Activated T-cell treated with anti-CD3 and anti-CD28 coated beads, Interleukin-2, amount 50 U/mL, for 72 hours (primary cell): ENCODE data around the gene PYY. TPM values are rescaled to one million over a fixed set of nuclear protein-coding genes. Genes with fewer than 3 reads are reported as not detected.
"Not testable (repeated sequence)": the region's sequence is repeated elsewhere in the genome, so short reads cannot be mapped to it uniquely, and the experiment has no call there.

Experiments
- ATAC-seq, 2 donors: fragments of 150-1000 bp; cut with Tn5 transposase; replicated peaks in 1 of 2; 2 replicates each; pipeline ENCODE4 v1.10.0; 2021; ENCODE audit warnings: moderate library complexity in 2 of 2, mild to moderate bottlenecking in 1 of 2
- DNase-seq, 2 donors: peaks; one replicate each; pipeline ENCODE4 v3.0.0; 2021 to 2022; ENCODE audit warnings: mixed read lengths in 1 of 2
- H3K27ac Mint-ChIP-seq: one replicate; pipeline ENCODE4 v1.8.0; 2022; ENCODE audit warnings: mild to moderate bottlenecking, moderate library complexity, mixed read lengths
- H3K27me3 Mint-ChIP-seq: one replicate; pipeline ENCODE4 v1.8.0; 2022; ENCODE audit warnings: low read depth, mixed read lengths
- H3K36me3 Mint-ChIP-seq, 2 donors: one replicate each; pipeline ENCODE4 v1.8.0; 2022; ENCODE audit warnings: mixed read lengths in 2 of 2, mild to moderate bottlenecking in 1 of 2; ENCODE audit not compliant: insufficient read depth in 2 of 2
- H3K4me1 Mint-ChIP-seq: one replicate; pipeline ENCODE4 v1.8.0; 2022; ENCODE audit warnings: low read depth, mixed read lengths
- H3K4me3 Mint-ChIP-seq, 2 donors: one replicate each; pipeline ENCODE4 v1.8.0; 2022; ENCODE audit warnings: mild to moderate bottlenecking in 2 of 2, mixed read lengths in 2 of 2, moderate library complexity in 2 of 2
- H3K9me3 Mint-ChIP-seq, 2 donors: one replicate each; pipeline ENCODE4 v1.8.0; 2022; ENCODE audit warnings: mixed read lengths in 2 of 2
- total RNA-seq, 2 donors: library from RNA; stranded (reverse); gene quantifications; one replicate each; pipeline ENCODE4 v1.2.3, GENCODE V29; 2022

PYY gene
- total RNA-seq, 2 donors from 2014 or later = not detected

GRCh38 chr17:43974382-43975266 lies 20.9 kb upstream of the PYY start:
- Mint-ChIP-seq H3K27ac (no peak overlapping the region), H3K9me3 (peaks cover 0 to 2% of the 10 kb centered on the region in 2 donors), H3K4me1 (no peaks in the 10 kb centered on the region), H3K4me3 (no peak overlapping the region), H3K27me3 (peaks cover 13% of the 10 kb centered on the region), H3K36me3 (no peaks in the 10 kb centered on the region)
- no peak for ATAC-seq
- no peak for DNase-seq

- not testable (repeated sequence) for H3K4me1 Mint-ChIP-seq, H3K36me3 Mint-ChIP-seq, H3K27ac Mint-ChIP-seq, ATAC-seq, H3K9me3 Mint-ChIP-seq, H3K4me3 Mint-ChIP-seq, DNase-seq
- H3K27me3 Mint-ChIP-seq = peaks cover 13% of the 10 kb centered on the region
Measured at GRCh38 chr17:43972444-43973212, 18.9 kb upstream of the PYY start.

- H3K36me3 Mint-ChIP-seq, ATAC-seq, H3K4me3 Mint-ChIP-seq, H3K9me3 Mint-ChIP-seq, H3K27ac Mint-ChIP-seq, H3K4me1 Mint-ChIP-seq, DNase-seq: not testable (repeated sequence)
- peaks cover 13% of the 10 kb centered on the region for H3K27me3 Mint-ChIP-seq
Measured at GRCh38 chr17:43971436-43971835, 17.7 kb upstream of the PYY start.

- no peak for ATAC-seq
- Mint-ChIP-seq H3K4me1 (no peaks in the 10 kb centered on the region), H3K36me3 (no peaks in the 10 kb centered on the region), H3K27ac (no peak overlapping the region), H3K9me3 (peaks cover 0 to 2% of the 10 kb centered on the region in 2 donors), H3K4me3 (no peak overlapping the region), H3K27me3 (peaks cover 13% of the 10 kb centered on the region)
- no peak for DNase-seq
Measured at GRCh38 chr17:43970366-43970765, 16.6 kb upstream of the PYY start.

- H3K27me3 Mint-ChIP-seq = peaks cover 13% of the 10 kb centered on the region
- H3K9me3 Mint-ChIP-seq = peaks cover 0 to 2% of the 10 kb centered on the region in 2 donors
- no peaks in the 10 kb centered on the region for H3K4me1 Mint-ChIP-seq
- H3K27ac Mint-ChIP-seq = no peak overlapping the region
- no peak overlapping the region for H3K4me3 Mint-ChIP-seq
- no peaks in the 10 kb centered on the region for H3K36me3 Mint-ChIP-seq
- ATAC-seq (peak; percentile 59 to 75), DNase-seq (no peak)
Measured at GRCh38 chr17:43967251-43967875, 13.6 kb upstream of the PYY start.

GRCh38 chr17:43966276-43966675 lies 12.5 kb upstream of the PYY start:
- DNase-seq (no peak), ATAC-seq (no peak)
- Mint-ChIP-seq H3K27ac (no peak overlapping the region), H3K36me3 (no peaks in the 10 kb centered on the region), H3K4me3 (no peak overlapping the region), H3K9me3 (no peaks in the 10 kb centered on the region), H3K4me1 (no peaks in the 10 kb centered on the region), H3K27me3 (peaks cover 21% of the 10 kb centered on the region)

GRCh38 chr17:43962479-43962878 lies 8.7 kb upstream of the PYY start:
- Mint-ChIP-seq H3K27me3 (peaks cover 21% of the 10 kb centered on the region), H3K27ac (no peak overlapping the region), H3K9me3 (no peaks in the 10 kb centered on the region), H3K4me1 (no peaks in the 10 kb centered on the region), H3K36me3 (no peaks in the 10 kb centered on the region), H3K4me3 (no peak overlapping the region)
- no peak for ATAC-seq
- DNase-seq = no peak

GRCh38 chr17:43961954-43962353 lies 8.2 kb upstream of the PYY start:
- H3K4me3 Mint-ChIP-seq = no peak overlapping the region
- H3K36me3 Mint-ChIP-seq = no peaks in the 10 kb centered on the region
- H3K9me3 Mint-ChIP-seq = no peaks in the 10 kb centered on the region
- peaks cover 21% of the 10 kb centered on the region for H3K27me3 Mint-ChIP-seq
- no peak overlapping the region for H3K27ac Mint-ChIP-seq
- no peaks in the 10 kb centered on the region for H3K4me1 Mint-ChIP-seq
- DNase-seq = no peak
- ATAC-seq = no peak

GRCh38 chr17:43961292-43961691 lies 7.6 kb upstream of the PYY start:
- H3K27ac Mint-ChIP-seq, DNase-seq, H3K36me3 Mint-ChIP-seq: not testable (repeated sequence)

GRCh38 chr17:43958748-43959352 lies 5.1 kb upstream of the PYY start:
- H3K9me3 Mint-ChIP-seq = no peaks in the 10 kb centered on the region
- no peaks in the 10 kb centered on the region for H3K4me1 Mint-ChIP-seq
- no peak overlapping the region for H3K27ac Mint-ChIP-seq
- peak; percentile 68 to 83 for ATAC-seq
- H3K4me3 Mint-ChIP-seq = no peak overlapping the region
- DNase-seq = no peak
- peaks cover 33% of the 10 kb centered on the region for H3K27me3 Mint-ChIP-seq
- no peaks in the 10 kb centered on the region for H3K36me3 Mint-ChIP-seq

More at GRCh38 chr17:43961292-43961691, 7.6 kb upstream of the PYY start:
- H3K4me1 Mint-ChIP-seq, ATAC-seq, H3K9me3 Mint-ChIP-seq, H3K4me3 Mint-ChIP-seq: not testable (repeated sequence)
- peaks cover 21% of the 10 kb centered on the region for H3K27me3 Mint-ChIP-seq

GRCh38 chr17:43956222-43956621 lies 2.5 kb upstream of the PYY start:
- Mint-ChIP-seq H3K36me3 (no peaks in the 10 kb centered on the region), H3K27me3 (peaks cover 31% of the 10 kb centered on the region), H3K27ac (no peak overlapping the region), H3K9me3 (no peaks in the 10 kb centered on the region), H3K4me3 (no peak overlapping the region), H3K4me1 (peaks cover 8% of the 10 kb centered on the region)
- ATAC-seq (no peak), DNase-seq (no peak)

GRCh38 chr17:43952724-43953666 lies 745 bp downstream of the PYY start:
- Mint-ChIP-seq H3K4me1 (peaks cover 8% of the 10 kb centered on the region), H3K27ac (no peak overlapping the region), H3K27me3 (peaks cover 49% of the 10 kb centered on the region), H3K4me3 (peak overlapping the region; percentile 25 to 59), H3K36me3 (no peaks in the 10 kb centered on the region), H3K9me3 (no peaks in the 10 kb centered on the region)
- DNase-seq (no peak), ATAC-seq (peak; percentile 31 to 59)
